Type B pancreatic cell (in vitro differentiated cells): ENCODE measurements around the gene TIMM29. TPM values are rescaled to one million over a fixed set of nuclear protein-coding genes. Genes with fewer than 3 reads are reported as not detected.

Experiments used
- DNase-seq: peaks from one replicate; pipeline ENCODE4 v3.0.0; 2021; ENCODE audit warnings: mixed read lengths; ENCODE audit not compliant: unreplicated experiment; ENCODE audit errors: extremely low spot score
- H3K27ac Mint-ChIP-seq: 2 replicates; pipeline ENCODE4 v1.8.0; 2021; ENCODE audit warnings: mild to moderate bottlenecking, mixed read lengths
- H3K27me3 Mint-ChIP-seq: 2 replicates; pipeline ENCODE4 v1.8.0; 2021; ENCODE audit warnings: mixed read lengths
- H3K36me3 Mint-ChIP-seq: 2 replicates; pipeline ENCODE4 v1.8.0; 2021; ENCODE audit warnings: mixed read lengths
- H3K4me1 Mint-ChIP-seq: one replicate; pipeline ENCODE4 v1.8.0; 2021; ENCODE audit warnings: mixed read lengths; ENCODE audit not compliant: unreplicated experiment
- H3K4me3 Mint-ChIP-seq: 2 replicates; pipeline ENCODE4 v1.8.0; 2021; ENCODE audit warnings: mild to moderate bottlenecking, mixed read lengths
- H3K9me3 Mint-ChIP-seq: 2 replicates; pipeline ENCODE4 v1.8.0; 2021; ENCODE audit warnings: mixed read lengths
- total RNA-seq: library from RNA; stranded (reverse); gene quantifications from 2 replicates; pipeline ENCODE4 v1.2.1, GENCODE V29; 2021; ENCODE audit warnings: low replicate concordance
- TF ChIP-seq, protein P1 (sequence below): fragments of 200-600 bp; sonication (generic); conservative IDR thresholded peaks from 2 replicates; pipeline ENCODE4 v1.5.0; 2021; ENCODE audit warnings: antibody characterized with exemption, mild to moderate bottlenecking

The TIMM29 gene
- total RNA-seq, 1 donor from 2014 or later: 31.8 TPM

DNA sequence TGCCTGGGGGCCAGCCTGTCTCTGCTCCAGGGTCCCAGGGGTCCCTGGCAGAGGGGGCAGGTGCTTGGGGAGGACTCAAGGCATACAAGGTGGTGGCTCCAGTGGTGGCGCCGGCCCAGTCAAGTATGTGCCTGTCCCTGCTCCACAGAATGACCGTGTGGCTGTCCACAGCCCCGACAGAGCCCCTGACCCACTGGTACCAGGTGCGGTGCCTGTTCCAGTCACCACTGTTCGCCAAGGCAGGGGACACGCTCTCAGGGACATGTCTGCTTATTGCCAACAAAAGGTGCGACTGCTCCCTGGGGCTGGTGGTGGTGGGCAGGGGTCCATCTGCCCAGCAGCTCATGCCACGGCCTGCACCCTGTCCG lies 8.3 kb upstream of the TIMM29 start:
- Mint-ChIP-seq H3K36me3 (peaks cover 5% of the 10 kb centered on the region), H3K9me3 (no peaks in the 10 kb centered on the region), H3K27me3 (no peaks in the 10 kb centered on the region), H3K27ac (no peak overlapping the region), H3K4me1 (no peaks in the 10 kb centered on the region), H3K4me3 (no peak overlapping the region)
- TF ChIP-seq, protein P1, sequence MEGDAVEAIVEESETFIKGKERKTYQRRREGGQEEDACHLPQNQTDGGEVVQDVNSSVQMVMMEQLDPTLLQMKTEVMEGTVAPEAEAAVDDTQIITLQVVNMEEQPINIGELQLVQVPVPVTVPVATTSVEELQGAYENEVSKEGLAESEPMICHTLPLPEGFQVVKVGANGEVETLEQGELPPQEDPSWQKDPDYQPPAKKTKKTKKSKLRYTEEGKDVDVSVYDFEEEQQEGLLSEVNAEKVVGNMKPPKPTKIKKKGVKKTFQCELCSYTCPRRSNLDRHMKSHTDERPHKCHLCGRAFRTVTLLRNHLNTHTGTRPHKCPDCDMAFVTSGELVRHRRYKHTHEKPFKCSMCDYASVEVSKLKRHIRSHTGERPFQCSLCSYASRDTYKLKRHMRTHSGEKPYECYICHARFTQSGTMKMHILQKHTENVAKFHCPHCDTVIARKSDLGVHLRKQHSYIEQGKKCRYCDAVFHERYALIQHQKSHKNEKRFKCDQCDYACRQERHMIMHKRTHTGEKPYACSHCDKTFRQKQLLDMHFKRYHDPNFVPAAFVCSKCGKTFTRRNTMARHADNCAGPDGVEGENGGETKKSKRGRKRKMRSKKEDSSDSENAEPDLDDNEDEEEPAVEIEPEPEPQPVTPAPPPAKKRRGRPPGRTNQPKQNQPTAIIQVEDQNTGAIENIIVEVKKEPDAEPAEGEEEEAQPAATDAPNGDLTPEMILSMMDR: no peak
- no peak for DNase-seq

DNA sequence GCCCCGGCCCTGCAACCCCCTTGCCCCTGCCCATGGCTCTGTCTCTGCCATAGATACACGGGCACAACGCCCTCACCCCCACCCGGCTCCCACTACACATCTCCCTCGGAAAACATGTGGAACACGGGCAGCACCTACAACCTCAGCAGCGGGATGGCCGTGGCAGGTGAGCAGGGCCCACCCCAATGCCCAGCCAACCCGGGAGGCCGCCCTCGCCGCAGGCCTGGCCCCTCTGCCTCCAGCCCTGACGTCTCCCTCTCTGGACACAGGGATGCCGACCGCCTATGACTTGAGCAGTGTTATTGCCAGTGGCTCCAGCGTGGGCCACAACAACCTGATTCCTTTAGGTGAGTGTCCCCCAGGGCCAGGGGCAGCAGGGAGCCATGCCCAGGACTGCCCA lies 7.8 kb upstream of the TIMM29 start:
- Mint-ChIP-seq H3K27ac (no peak overlapping the region), H3K27me3 (no peaks in the 10 kb centered on the region), H3K9me3 (no peaks in the 10 kb centered on the region), H3K4me3 (no peak overlapping the region), H3K36me3 (peaks cover 7% of the 10 kb centered on the region), H3K4me1 (no peaks in the 10 kb centered on the region)
- TF ChIP-seq, protein P1: no peak
- no peak for DNase-seq

DNA sequence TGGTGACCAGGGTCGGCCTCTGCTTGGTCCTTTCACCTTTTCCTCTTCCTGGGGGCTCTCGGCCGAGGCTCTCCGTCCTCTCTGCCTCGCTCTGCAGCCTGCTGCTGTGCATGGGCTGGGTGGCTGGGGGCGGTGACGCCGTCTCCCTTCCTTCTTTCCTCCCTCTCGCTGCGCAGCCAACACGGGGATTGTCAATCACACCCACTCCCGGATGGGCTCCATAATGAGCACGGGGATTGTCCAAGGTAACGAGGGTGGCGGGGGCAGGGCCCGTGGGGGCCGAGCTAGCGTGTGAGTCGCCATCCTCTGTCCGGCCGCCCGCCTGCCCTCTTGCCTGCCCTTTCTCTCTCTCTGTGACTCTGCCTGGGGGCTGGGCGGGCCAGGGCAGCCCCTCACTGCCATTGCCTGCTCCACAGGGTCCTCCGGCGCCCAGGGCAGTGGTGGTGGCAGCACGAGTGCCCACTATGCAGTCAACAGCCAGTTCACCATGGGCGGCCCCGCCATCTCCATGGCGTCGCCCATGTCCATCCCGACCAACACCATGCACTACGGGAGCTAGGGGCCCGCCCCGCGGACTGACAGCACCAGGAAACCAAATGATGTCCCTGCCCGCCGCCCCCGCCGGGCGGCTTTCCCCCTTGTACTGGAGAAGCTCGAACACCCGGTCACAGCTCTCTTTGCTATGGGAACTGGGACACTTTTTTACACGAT lies 7.3 kb upstream of the TIMM29 start:
- no peaks in the 10 kb centered on the region for H3K4me1 Mint-ChIP-seq
- no peak overlapping the region for H3K4me3 Mint-ChIP-seq
- no peaks in the 10 kb centered on the region for H3K9me3 Mint-ChIP-seq
- H3K27me3 Mint-ChIP-seq: no peaks in the 10 kb centered on the region
- peak overlapping the region; percentile 72 for H3K27ac Mint-ChIP-seq
- DNase-seq: no peak
- H3K36me3 Mint-ChIP-seq: peaks cover 7% of the 10 kb centered on the region
- TF ChIP-seq, protein P1: no peak

DNA sequence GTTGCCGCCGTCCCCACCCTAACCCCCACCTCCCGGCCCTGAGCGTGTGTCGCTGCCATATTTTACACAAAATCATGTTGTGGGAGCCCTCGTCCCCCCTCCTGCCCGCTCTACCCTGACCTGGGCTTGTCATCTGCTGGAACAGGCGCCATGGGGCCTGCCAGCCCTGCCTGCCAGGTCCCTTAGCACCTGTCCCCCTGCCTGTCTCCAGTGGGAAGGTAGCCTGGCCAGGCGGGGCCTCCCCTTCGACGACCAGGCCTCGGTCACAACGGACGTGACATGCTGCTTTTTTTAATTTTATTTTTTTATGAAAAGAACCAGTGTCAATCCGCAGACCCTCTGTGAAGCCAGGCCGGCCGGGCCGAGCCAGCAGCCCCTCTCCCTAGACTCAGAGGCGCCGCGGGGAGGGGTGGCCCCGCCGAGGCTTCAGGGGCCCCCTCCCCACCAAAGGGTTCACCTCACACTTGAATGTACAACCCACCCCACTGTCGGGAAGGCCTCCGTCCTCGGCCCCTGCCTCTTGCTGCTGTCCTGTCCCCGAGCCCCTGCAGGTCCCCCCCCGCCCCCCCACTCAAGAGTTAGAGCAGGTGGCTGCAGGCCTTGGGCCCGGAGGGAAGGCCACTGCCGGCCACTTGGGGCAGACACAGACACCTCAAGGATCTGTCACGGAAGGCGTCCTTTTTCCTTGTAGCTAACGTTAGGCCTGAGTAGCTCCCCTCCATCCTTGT lies 6.5 kb upstream of the TIMM29 start:
- peak overlapping the region; percentile 72 for H3K27ac Mint-ChIP-seq
- H3K27me3 Mint-ChIP-seq: no peaks in the 10 kb centered on the region
- H3K9me3 Mint-ChIP-seq: no peaks in the 10 kb centered on the region
- H3K4me1 Mint-ChIP-seq: peaks cover under 1% of the 10 kb centered on the region
- no peak for DNase-seq
- H3K36me3 Mint-ChIP-seq: peaks cover 7% of the 10 kb centered on the region
- TF ChIP-seq, protein P1: no peak
- no peak overlapping the region for H3K4me3 Mint-ChIP-seq

DNA sequence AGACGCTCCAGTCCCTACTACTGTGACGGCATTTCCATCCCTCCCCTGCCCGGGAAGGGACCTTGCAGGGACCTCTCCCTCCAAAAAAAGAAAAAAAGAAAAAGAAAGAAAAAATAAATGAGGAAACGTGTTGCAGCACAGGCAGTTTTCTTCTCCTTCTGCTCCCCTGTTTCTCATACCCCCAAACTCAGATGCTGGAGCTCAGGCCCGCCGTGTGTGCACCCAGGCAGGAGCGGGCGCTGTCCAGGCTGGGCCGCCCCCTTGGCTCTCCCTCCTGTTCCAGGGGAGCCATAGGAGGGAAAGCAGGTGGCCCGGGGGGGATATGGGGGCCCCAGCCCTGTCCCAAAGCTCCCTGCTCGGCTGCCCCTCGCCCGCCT lies 6.0 kb upstream of the TIMM29 start:
- Mint-ChIP-seq H3K4me3 (no peak overlapping the region), H3K36me3 (peaks cover 7% of the 10 kb centered on the region), H3K9me3 (no peaks in the 10 kb centered on the region), H3K27ac (peak overlapping the region; percentile 64), H3K27me3 (no peaks in the 10 kb centered on the region), H3K4me1 (peaks cover 6% of the 10 kb centered on the region)
- DNase-seq: no peak
- TF ChIP-seq, protein P1: no peak
